ENCODE results near the gene CSF2RB. TPM values are rescaled to one million over a fixed set of nuclear protein-coding genes. Genes with fewer than 3 reads are reported as not detected.

Gene CSF2RB
- total RNA-seq, 2 donors from 2014 or later: 4.2 to 4.8 TPM

DNA sequence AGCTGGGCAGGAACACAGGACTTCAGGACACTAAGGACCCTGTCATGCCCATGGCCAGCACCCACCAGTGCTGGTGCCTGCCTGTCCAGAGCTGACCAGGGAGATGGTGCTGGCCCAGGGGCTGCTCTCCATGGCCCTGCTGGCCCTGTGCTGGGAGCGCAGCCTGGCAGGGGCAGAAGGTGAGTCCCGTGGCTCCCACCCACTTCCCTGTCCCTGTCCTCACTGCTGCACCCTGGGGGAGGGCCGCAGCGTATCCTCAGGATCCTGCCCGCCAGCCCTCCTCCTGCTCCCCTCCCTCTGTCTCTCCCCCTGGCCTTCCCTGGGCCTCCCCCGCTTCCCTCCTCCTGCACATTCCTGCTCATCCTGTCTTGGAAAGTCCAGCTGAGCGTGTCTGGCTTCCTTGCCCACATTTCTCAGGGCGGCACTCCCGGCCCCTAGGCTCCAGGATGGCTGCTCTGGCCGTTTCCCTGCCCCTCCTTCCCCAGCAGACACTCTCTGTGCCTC, 8.7 kb downstream of the CSF2RB start:
- ATAC-seq (replicated peaks): no peak
- Mint-ChIP-seq H3K36me3 (ENCODE audit: low read depth) (no peaks in the 10 kb centered on the region), H3K4me3 (no peak overlapping the region), H3K27me3 (peaks cover 11% of the 10 kb centered on the region), H3K9me3 (no peaks in the 10 kb centered on the region), H3K27ac (no peak overlapping the region), H3K4me1 (peaks cover 5% of the 10 kb centered on the region)

DNA sequence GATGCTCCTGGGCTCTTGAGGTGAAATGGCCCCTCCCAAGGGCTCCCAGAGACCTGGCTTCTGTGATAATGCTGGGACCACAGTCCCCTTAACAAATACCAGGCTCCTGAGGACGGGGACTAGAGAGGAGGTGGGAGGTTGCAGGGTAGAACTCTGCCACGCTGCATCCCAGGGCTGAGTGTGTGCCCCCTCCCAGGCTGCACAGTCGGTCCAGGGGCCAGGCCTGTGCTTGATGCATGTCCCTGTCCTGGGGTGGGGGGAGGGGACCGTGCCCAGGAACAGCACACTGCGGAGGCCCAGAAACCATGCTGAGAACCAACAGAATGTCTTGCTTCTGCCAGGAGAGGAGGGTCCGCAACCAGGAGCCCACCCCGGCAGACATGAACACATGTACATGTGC, 9.3 kb downstream of the CSF2RB start:
- Mint-ChIP-seq H3K27me3 (peaks cover 15% of the 10 kb centered on the region), H3K4me3 (no peak overlapping the region), H3K27ac (no peak overlapping the region), H3K4me1 (peaks cover 8% of the 10 kb centered on the region), H3K9me3 (no peaks in the 10 kb centered on the region), H3K36me3 (ENCODE audit: low read depth) (no peaks in the 10 kb centered on the region)
- no peak for ATAC-seq (replicated peaks)

DNA sequence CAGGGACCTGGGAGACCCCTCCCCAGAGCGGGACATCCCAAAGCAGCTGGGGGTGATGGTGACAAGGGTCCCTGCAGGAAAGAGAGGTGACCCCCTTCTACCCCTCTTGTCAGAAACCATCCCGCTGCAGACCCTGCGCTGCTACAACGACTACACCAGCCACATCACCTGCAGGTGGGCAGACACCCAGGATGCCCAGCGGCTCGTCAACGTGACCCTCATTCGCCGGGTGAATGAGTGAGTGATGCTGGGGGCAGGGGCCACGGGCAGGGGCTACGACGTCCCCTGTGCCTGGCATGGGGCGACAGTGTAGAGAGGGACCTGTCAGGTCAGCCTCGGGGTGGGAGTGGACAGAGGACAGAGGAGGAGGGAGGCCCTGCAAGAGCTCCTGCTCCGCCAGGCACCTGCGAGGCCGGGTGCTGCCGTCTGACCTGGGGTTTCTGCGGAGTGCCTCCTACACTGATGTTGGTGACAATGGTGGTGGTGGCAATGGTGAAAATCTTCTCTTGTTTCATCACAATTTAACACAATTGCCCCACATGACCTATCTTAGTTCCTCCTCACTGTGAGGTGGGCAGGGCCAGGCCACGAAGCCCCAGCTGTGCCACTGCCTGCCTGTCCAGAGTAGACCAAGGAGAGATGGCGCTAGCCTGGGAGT, 9.8 kb downstream of the CSF2RB start:
- peaks cover 8% of the 10 kb centered on the region for H3K4me1 Mint-ChIP-seq
- H3K9me3 Mint-ChIP-seq: no peaks in the 10 kb centered on the region
- ATAC-seq (replicated peaks): no peak
- no peak overlapping the region for H3K27ac Mint-ChIP-seq
- no peaks in the 10 kb centered on the region for H3K36me3 Mint-ChIP-seq (ENCODE audit: low read depth)
- no peak overlapping the region for H3K4me3 Mint-ChIP-seq
- H3K27me3 Mint-ChIP-seq: peaks cover 16% of the 10 kb centered on the region

DNA sequence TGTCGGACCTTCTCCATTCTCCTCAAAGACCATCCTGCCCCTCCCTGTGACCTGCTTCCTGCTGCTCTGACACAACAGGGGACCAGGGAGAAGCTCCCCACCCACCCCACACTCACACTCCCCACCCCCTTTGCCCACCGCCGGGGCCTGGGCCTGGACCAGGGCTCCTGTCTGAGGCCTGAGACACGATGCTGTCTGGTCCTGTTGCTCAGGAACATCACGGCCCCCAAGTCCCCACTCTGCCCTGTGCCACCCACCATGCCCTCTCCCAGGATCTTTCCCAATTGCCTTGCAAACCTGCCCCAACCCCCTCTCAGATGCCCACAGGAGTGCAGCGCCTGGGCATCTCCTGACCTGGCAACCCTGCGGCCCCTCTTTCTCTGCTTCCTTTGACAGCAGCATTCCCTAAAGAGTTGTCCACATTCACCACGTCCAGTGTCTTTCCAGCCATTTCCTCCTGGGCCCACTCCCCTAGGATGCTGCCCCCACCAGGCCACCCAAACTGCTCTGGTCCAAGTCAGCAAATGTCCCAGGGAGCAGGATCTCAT, 10.8 kb downstream of the CSF2RB start:
- no peak for ATAC-seq (replicated peaks)
- no peak overlapping the region for H3K4me3 Mint-ChIP-seq
- H3K36me3 Mint-ChIP-seq (ENCODE audit: low read depth): no peaks in the 10 kb centered on the region
- peaks cover 16% of the 10 kb centered on the region for H3K27me3 Mint-ChIP-seq
- no peaks in the 10 kb centered on the region for H3K9me3 Mint-ChIP-seq
- H3K4me1 Mint-ChIP-seq: peaks cover 8% of the 10 kb centered on the region
- peak overlapping the region; percentile 1 for H3K27ac Mint-ChIP-seq

DNA sequence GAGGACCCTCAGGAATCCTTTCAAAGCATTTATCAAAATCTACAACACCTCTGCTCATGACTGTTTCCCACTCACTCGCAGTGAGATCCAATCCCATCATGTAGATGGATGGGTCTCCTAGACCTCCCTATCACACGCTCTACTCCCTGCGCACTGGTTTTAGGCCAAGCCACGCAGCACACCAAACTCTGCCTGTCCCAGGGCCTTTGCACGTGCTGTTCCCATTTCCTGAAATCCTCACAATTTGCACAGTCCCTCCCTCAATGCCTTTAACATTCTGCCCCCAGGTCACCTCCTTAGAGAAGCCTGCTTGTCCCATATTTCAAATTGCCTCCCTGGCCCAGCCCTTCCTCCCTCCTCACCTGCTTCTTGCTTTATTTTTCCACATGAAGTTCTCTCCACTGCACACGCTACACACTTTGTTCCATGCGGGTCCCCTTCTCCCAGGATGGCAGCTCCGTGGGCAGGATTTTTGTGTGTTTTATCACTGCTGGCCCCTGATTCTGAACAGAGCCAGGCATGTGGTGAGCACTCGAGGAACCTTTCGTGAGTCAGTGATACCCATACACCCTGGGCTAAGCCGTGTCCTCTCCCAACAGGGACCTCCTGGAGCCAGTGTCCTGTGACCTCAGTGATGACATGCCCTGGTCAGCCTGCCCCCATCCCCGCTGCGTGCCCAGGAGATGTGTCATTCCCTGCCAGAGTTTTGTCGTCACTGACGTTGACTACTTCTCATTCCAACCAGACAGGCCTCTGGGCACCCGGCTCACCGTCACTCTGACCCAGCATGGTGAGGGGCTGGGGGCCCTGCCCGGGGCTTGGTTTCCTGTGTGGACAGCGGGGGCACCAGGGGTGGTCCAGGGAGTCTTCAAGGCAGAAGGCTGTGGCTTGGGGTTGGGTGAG, 12.2 kb downstream of the CSF2RB start:
- H3K36me3 Mint-ChIP-seq (ENCODE audit: low read depth): no peaks in the 10 kb centered on the region
- H3K4me3 Mint-ChIP-seq: no peak overlapping the region
- H3K9me3 Mint-ChIP-seq: no peaks in the 10 kb centered on the region
- peak overlapping the region; percentile 8 for H3K27ac Mint-ChIP-seq
- H3K27me3 Mint-ChIP-seq: peaks cover 16% of the 10 kb centered on the region
- peaks cover 8% of the 10 kb centered on the region for H3K4me1 Mint-ChIP-seq
- peak; percentile 23 for ATAC-seq (replicated peaks)

DNA sequence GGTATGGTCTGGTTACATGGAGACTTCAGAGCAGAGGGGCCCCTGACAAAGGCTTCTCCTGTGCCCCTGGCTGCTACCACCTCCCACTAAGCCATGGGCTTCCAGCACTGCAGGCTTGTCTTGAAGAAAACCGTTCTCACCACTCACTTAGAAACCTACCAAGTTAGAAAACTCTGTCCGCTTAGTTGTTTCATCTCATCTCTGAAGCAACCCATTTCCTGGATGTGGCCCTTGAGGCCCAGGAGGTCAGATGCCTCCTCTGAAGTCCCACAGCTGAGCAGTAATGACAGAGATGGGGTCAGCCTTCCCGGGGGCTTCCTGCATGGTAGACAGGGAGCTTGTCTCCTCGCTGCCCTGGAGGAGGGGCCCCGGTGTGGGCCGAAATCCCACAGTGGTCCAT, 12.9 kb downstream of the CSF2RB start:
- Mint-ChIP-seq H3K4me3 (no peak overlapping the region), H3K27me3 (peaks cover 11% of the 10 kb centered on the region), H3K4me1 (peaks cover 9% of the 10 kb centered on the region), H3K36me3 (ENCODE audit: low read depth) (no peaks in the 10 kb centered on the region), H3K9me3 (no peaks in the 10 kb centered on the region), H3K27ac (peak overlapping the region; percentile 8)
- peak; percentile 53 for ATAC-seq (replicated peaks)

DNA sequence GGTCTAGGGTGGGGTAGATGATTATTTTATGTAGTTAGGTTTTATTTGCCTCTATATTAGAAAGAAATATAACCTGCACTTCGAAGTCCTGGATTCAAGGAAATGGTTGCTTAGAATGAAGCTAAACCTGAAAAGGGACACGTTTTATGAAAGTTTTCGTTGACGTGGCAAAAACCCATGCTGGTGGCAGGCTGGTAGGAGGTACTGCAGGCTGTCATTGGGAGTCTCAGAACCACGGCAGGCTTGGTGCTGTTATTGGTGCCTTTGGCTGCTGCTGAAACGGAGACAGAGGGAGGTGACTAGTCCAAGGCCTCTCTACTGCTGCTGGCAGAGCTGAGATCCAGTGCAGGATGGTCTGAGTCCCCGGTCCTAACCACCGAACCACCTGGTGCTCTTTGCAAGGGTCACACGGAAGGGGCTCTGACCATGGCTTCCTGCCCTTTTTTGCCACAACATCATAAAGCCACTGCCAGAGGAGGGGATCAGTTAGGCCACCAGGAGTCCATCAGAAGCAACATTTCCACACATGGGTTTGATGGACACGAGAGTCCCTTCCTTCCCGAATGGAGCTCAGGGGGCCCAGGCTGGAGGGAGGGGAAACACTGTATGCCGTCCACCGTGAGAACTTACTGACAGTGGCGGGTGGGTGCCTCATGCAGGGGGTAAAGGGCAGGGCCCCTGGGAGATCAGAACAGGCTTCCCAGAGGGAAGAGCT, 13.4 kb downstream of the CSF2RB start:
- Mint-ChIP-seq H3K4me1 (peaks cover 9% of the 10 kb centered on the region), H3K9me3 (no peaks in the 10 kb centered on the region), H3K27ac (peak overlapping the region; percentile 8), H3K27me3 (peaks cover 10% of the 10 kb centered on the region), H3K36me3 (ENCODE audit: low read depth) (no peaks in the 10 kb centered on the region), H3K4me3 (no peak overlapping the region)
- ATAC-seq (replicated peaks): peak; percentile 44

DNA sequence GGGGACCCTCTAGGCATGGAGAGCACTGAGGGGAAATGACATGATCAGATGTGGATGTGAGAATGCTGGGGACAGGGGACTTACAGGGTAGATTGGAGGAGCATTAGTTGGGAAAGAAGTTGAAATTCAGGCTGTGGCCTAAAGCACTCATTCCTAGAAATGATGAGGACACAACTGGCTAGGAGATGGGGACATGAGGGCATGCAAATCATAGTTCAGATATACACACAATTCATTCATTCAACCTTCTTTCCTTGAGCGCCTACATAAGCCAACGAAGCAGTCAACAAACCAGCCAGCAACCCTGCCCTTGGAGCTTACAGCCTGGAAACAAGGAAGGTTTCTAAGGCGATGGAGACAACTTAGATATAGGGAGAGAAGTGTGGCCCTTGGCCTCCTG, 14.2 kb downstream of the CSF2RB start:
- ATAC-seq (replicated peaks): no peak
- Mint-ChIP-seq H3K9me3 (no peaks in the 10 kb centered on the region), H3K4me1 (peaks cover 9% of the 10 kb centered on the region), H3K36me3 (ENCODE audit: low read depth) (no peaks in the 10 kb centered on the region), H3K27ac (no peak overlapping the region), H3K4me3 (no peak overlapping the region), H3K27me3 (peaks cover 10% of the 10 kb centered on the region)

DNA sequence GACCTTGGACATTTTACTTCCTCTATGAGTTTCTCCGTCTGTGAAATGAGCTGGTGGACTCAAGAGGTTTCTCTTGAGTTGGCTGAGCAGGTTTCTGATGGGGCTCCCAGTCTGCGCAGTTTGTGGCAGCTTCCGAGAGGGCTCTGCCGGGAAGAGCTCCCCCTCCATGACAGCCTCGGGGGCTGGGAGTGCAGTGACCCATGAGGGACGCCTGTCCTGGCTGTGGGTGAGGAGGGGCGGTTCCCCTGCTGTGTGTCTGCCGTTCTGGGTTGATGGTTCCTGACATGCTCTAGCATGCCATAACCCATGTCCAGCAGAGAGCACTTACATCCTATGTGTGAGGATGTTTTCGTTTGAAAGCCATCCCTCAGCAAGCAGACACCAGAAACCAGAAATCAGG, 14.8 kb downstream of the CSF2RB start:
- Mint-ChIP-seq H3K27ac (no peak overlapping the region), H3K27me3 (peaks cover 10% of the 10 kb centered on the region), H3K4me3 (no peak overlapping the region), H3K36me3 (ENCODE audit: low read depth) (no peaks in the 10 kb centered on the region), H3K4me1 (peaks cover 9% of the 10 kb centered on the region), H3K9me3 (no peaks in the 10 kb centered on the region)
- no peak for ATAC-seq (replicated peaks)

DNA sequence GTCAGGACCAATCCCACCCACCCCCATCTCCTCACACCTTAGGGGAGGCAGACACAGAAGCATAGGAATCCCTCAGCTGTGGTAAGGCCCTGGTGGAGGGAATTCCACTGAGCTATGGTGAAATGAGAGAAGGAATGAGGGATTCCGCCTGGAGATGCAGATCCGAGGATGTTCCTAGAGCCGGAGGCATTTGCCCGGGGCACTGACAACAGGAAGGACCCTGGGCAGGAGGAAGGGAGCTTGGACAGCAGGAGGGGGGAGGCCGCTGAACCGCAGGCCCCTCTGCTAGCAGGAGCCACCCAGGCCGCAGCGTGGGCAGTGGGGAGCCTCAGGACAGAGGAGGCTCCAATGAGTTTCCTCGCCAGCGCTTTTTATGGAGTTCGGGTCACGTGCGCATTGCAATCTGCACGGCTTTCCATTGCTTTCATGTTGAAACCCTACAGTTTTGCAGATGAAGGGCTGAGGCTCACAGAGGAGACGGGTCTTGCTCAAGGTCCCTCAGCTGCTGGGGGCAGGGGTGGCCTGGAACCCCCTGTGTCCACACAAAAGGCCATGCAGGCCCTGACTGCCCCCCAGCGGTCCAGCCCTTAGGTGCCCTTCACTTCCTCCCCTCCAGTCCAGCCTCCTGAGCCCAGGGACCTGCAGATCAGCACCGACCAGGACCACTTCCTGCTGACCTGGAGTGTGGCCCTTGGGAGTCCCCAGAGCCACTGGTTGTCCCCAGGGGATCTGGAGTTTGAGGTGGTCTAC, 15.5 kb downstream of the CSF2RB start:
- no peak for ATAC-seq (replicated peaks)
- Mint-ChIP-seq H3K9me3 (no peaks in the 10 kb centered on the region), H3K27me3 (peaks cover 10% of the 10 kb centered on the region), H3K4me1 (peaks cover 9% of the 10 kb centered on the region), H3K36me3 (ENCODE audit: low read depth) (no peaks in the 10 kb centered on the region), H3K4me3 (no peak overlapping the region), H3K27ac (no peak overlapping the region)

DNA sequence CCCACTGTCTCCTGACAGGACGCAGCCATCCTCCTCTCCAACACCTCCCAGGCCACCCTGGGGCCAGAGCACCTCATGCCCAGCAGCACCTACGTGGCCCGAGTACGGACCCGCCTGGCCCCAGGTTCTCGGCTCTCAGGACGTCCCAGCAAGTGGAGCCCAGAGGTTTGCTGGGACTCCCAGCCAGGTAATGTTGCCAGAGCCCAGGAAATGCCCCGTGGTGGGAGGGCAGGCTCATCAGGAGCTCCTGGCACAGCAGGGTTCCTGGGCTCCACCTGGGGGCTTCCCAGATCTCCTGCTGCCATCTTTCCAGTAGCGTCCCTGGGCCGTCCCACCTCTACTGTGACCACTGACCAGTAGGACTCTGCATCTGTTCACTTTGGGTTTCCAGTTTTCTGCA, 16.2 kb downstream of the CSF2RB start:
- H3K27me3 Mint-ChIP-seq: peaks cover 10% of the 10 kb centered on the region
- no peak overlapping the region for H3K4me3 Mint-ChIP-seq
- ATAC-seq (replicated peaks): no peak
- H3K9me3 Mint-ChIP-seq: no peaks in the 10 kb centered on the region
- H3K27ac Mint-ChIP-seq: no peak overlapping the region
- no peaks in the 10 kb centered on the region for H3K36me3 Mint-ChIP-seq (ENCODE audit: low read depth)
- peaks cover 9% of the 10 kb centered on the region for H3K4me1 Mint-ChIP-seq

DNA sequence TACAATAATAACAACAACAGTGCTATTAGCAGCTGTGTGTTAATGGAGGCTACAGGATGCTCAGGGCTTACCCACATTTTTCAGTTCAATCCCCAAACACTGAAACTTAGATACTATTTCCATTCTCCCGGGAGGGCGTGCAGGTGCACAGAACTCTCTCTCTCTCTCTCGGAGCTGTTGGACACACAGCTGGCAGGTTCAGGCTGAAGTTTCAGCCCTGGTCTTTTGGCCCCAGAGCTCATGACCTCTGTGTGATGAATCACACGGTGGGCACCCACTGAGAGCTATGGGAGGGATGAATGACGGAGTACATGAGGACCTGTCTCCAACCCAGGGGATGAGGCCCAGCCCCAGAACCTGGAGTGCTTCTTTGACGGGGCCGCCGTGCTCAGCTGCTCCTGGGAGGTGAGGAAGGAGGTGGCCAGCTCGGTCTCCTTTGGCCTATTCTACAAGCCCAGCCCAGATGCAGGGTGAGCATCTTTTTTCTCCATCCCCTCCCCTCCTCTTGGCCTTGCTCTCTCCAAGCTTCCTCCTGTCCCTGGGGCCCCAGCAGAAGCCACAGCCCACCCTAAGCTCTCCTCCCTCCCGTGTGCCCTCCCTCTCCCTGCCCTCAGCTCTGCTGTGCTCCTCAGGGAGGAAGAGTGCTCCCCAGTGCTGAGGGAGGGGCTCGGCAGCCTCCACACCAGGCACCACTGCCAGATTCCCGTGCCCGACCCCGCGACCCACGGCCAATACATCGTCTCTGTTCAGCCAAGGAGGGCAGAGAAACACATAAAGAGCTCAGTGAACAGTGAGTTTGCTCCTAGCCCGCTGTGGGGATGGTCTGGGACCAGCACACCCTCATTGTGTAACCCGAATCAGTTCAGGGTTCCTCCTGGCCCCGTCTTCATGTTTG, 16.9 kb downstream of the CSF2RB start:
- H3K36me3 Mint-ChIP-seq (ENCODE audit: low read depth): no peaks in the 10 kb centered on the region
- no peak overlapping the region for H3K4me3 Mint-ChIP-seq
- no peaks in the 10 kb centered on the region for H3K9me3 Mint-ChIP-seq
- peaks cover 9% of the 10 kb centered on the region for H3K4me1 Mint-ChIP-seq
- peaks cover 7% of the 10 kb centered on the region for H3K27me3 Mint-ChIP-seq
- peak overlapping the region; percentile 46 for H3K27ac Mint-ChIP-seq
- no peak for ATAC-seq (replicated peaks)

DNA sequence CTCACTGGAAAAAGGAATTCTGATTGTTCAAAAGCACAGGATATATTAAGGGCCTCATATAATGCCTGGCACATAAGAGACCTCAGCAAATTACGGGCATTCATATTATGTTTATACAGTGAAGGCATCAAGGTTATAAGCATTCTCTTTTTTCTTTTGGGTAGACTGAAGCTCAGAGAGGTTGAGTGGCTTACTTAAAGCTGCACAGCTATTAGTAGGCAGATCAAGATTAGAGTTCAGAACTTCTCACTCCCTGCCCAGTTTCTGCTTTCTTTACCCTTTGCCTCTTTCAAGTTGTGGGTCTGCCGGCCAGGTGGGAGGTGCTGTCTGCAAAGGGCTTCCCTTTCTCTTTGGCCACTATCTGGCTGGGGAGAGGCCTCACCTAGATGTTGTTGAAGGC, 18.0 kb downstream of the CSF2RB start:
- Mint-ChIP-seq H3K27ac (peak overlapping the region; percentile 46), H3K9me3 (no peaks in the 10 kb centered on the region), H3K4me1 (peaks cover 9% of the 10 kb centered on the region), H3K4me3 (no peak overlapping the region), H3K27me3 (peaks cover 5% of the 10 kb centered on the region), H3K36me3 (ENCODE audit: low read depth) (no peaks in the 10 kb centered on the region)
- ATAC-seq (replicated peaks): no peak
